Left lung (tissue), 10 donors: ENCODE measurements around the gene SIK2. TPM values are rescaled to one million over a fixed set of nuclear protein-coding genes. Genes with fewer than 3 reads are reported as not detected.
A peak's percentile ranks its signal among the peaks of the same experiment; 100 is the strongest.

Experiments
- ATAC-seq: fragments of 200-7000 bp; cut with Tn5 transposase; one replicate; pipeline ENCODE4 v1.9.1; 2020; ENCODE audit warnings: moderate library complexity
- DNase-seq, 4 donors: peaks; one replicate each; pipeline ENCODE4 v3.0.0-alpha.2; 2013 to 2020
- H3K27ac ChIP-seq, 2 donors: fragments of 200-600 bp; sonication (generic) in 1 of 2; one replicate each; pipeline versions ENCODE4 v1.5.0 to v1.8.0; 2020 to 2021
- H3K27me3 ChIP-seq, 2 donors: fragments of 200-600 bp; sonication (generic) in 1 of 2; one replicate each; pipeline versions ENCODE4 v1.5.0 to v1.8.0; 2020 to 2021
- H3K36me3 ChIP-seq, 2 donors: fragments of 200-600 bp; sonication (generic) in 1 of 2; one replicate each; pipeline versions ENCODE4 v1.5.0 to v1.8.0; 2020 to 2021
- H3K4me1 ChIP-seq, 2 donors: fragments of 200-600 bp; one replicate each; pipeline ENCODE4 v1.8.0; 2021
- H3K4me3 ChIP-seq, 2 donors: fragments of 200-600 bp; sonication (generic) in 1 of 2; one replicate each; pipeline versions ENCODE4 v1.5.0 to v1.8.0; 2020 to 2021; ENCODE audit warnings: mild to moderate bottlenecking in 1 of 2
- H3K9me3 ChIP-seq, 2 donors: fragments of 200-600 bp; sonication (generic) in 1 of 2; one replicate each; pipeline versions ENCODE4 v1.5.0 to v1.8.0; 2020 to 2021
- CTCF ChIP-seq, 2 donors: fragments of 200-600 bp; sonication (generic) in 1 of 2; IDR thresholded peaks; one replicate each; pipeline versions ENCODE4 v1.5.0 to v1.8.0; 2021; ENCODE audit warnings: antibody characterized with exemption in 2 of 2
- intact Hi-C, 2 donors: fragments of 100-400 bp; cut with DNase I; formaldehyde crosslinking; loops; one replicate each; pipeline versions ENCODE4 v1.11.2 to v1.14.2; 2022
- polyA plus RNA-seq, 6 donors: library from polyadenylated mRNA; unstranded; fragments of 120-200 nt; gene quantifications; one replicate each; pipeline ENCODE4 v1.2.1, GENCODE V29; 2013; ENCODE audit not compliant: insufficient read length in 6 of 6
- total RNA-seq, 2 donors: library from RNA; stranded (reverse); fragmentation: NEBNext Ultra II Directional; extraction: Animal tissue kit (Norgen Biotek cat#: 25700); gene quantifications; one replicate each; pipeline ENCODE4 v1.2.1, GENCODE V29; 2021
- donor health status: DM: no; HTN: yes; CAD: no.
- donor health status: DM: no; HTN: no; CAD: no.

SIK2 gene
- total and polyA plus RNA-seq, 8 donors = 23.3 to 35.1 (median 30.8) TPM

- H3K4me3 ChIP-seq = peak overlapping the region in 1 of 2 donors; percentile 10
- H3K9me3 ChIP-seq = no peaks in the 10 kb centered on the region
- no peak for TF ChIP-seq CTCF (IDR thresholded peaks at IDR 0.05)
- intact Hi-C loops = no loop called here
- peak overlapping the region; percentile 88 to 93 for H3K27ac ChIP-seq
- H3K36me3 ChIP-seq = no peaks in the 10 kb centered on the region
- no peak for ATAC-seq
- DNase-seq = no peak
- H3K4me1 ChIP-seq = peaks cover 40 to 53% of the 10 kb centered on the region in 2 donors
- no peaks in the 10 kb centered on the region for H3K27me3 ChIP-seq
These were observed 132.7 kb downstream of the SIK2 start for GRCh38 chr11:111734954-111735261.

GRCh38 chr11:111735262-111736116 lies 133.2 kb downstream of the SIK2 start:
- Histone ChIP-seq H3K36me3 (peaks cover 0 to 6% of the 10 kb centered on the region in 2 donors), H3K4me3 (peak overlapping the region in 1 of 2 donors; percentile 10), H3K27ac (peak overlapping the region; percentile 88 to 93), H3K27me3 (no peaks in the 10 kb centered on the region), H3K4me1 (peaks cover 40 to 47% of the 10 kb centered on the region in 2 donors), H3K9me3 (no peaks in the 10 kb centered on the region)
- TF ChIP-seq CTCF (IDR thresholded peaks at IDR 0.05) = no peak
- DNase-seq (peak in 3 of 4 donors; percentile 71 to 96 (median 94)), ATAC-seq (peak; percentile 67)
- intact Hi-C loops = no loop called here

DNA sequence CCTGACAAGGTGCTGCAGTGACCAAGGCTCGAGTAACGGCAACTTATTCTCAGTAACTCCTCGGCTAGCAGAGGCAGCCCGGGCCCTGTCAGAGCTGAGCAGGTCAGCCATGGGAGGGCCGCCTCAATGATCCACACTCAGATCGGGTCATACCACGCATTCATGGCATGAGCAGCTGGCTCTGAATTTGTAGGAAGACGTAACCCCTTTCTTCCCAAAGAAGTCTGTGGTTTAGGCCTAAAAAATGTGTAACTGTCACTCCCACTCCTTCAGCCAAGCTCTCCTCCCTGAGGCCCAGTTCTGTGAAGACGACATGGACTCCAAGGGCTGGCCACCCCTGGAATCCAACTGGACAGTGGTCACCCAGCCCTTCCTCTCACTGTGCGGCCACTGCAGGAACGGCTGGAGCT lies 133.9 kb downstream of the SIK2 start:
- Histone ChIP-seq H3K36me3 (peaks cover 0 to 13% of the 10 kb centered on the region in 2 donors), H3K27me3 (no peaks in the 10 kb centered on the region), H3K9me3 (no peaks in the 10 kb centered on the region), H3K4me3 (no peak overlapping the region), H3K4me1 (peaks cover 40 to 41% of the 10 kb centered on the region in 2 donors), H3K27ac (peak overlapping the region; percentile 88 to 93)
- DNase-seq (no peak), ATAC-seq (no peak)
- intact Hi-C loops = no loop called here
- TF ChIP-seq CTCF (IDR thresholded peaks at IDR 0.05) = no peak

GRCh38 chr11:111736621-111737443 lies 134.6 kb downstream of the SIK2 start:
- DNase-seq = no peak
- Histone ChIP-seq H3K4me1 (peaks cover 38 to 40% of the 10 kb centered on the region in 2 donors), H3K4me3 (no peak overlapping the region), H3K9me3 (no peaks in the 10 kb centered on the region), H3K27ac (peak overlapping the region; percentile 88 to 93), H3K36me3 (peaks cover 0 to 19% of the 10 kb centered on the region in 2 donors), H3K27me3 (no peaks in the 10 kb centered on the region)
- intact Hi-C loops = no loop called here
- ATAC-seq = no peak
- TF ChIP-seq CTCF (IDR thresholded peaks at IDR 0.05) = no peak
